AG09319 (cell line): ENCODE data around the gene FGF12.
"Not testable (repeated sequence)": the region's sequence is repeated elsewhere in the genome, so short reads cannot be mapped to it uniquely, and the experiment has no call there.

ENCODE experiments used
- DNase-seq: peaks from one replicate; pipeline ENCODE4 v3.0.0-alpha.2; 2010; ENCODE audit warnings: low read depth; ENCODE audit errors: extremely low read depth
- TF ChIP-seq, protein P1 (sequence below): IDR thresholded peaks from 2 replicates; pipeline ENCODE4 v1.5.1; 2011; ENCODE audit warnings: low read depth, mild to moderate bottlenecking, inconsistent platforms, low read length, moderate library complexity

Gene FGF12

DNA sequence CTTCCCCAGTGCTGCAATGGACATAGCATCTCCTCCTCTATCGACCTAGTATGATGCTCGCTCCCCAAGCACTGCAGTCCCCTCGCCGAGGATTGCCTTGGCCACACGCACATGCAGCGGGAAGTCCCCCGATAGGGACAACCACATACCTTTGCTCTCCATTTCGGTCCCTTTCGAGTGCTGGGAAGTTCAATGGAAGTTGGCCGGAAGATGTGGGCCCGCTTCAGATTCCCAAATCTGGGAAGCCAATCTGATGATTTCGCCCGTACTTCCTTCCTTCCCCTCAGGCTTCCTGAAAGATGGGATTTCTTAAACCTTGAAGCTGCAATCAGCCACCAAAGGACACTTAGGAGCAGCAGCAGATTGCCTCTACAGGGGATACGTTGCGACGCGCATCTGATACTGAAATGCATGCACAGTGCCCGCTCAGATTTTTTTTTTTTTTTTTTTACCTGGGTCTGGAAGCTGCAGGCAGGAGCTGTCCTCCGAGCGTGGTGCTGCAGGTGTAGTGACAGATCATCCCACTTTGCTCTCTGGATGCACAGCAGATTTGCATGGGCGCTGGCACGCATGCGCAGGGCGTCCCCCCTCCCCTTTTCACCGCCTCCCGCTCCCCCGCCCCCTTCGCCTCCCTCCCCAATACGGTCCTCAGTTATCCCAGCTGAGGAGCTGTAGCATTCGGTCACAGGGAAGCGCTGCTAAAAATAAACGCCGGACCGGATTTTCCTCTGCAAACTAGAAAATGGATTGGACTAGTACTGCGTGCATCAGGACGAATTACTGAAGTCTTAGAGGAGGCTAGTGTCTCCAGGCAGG is at the start of gene FGF12:
Gene FGF12 (minus strand): TSS at position 510 of the 816 bp plus-strand sequence.
- TF ChIP-seq, protein P1, sequence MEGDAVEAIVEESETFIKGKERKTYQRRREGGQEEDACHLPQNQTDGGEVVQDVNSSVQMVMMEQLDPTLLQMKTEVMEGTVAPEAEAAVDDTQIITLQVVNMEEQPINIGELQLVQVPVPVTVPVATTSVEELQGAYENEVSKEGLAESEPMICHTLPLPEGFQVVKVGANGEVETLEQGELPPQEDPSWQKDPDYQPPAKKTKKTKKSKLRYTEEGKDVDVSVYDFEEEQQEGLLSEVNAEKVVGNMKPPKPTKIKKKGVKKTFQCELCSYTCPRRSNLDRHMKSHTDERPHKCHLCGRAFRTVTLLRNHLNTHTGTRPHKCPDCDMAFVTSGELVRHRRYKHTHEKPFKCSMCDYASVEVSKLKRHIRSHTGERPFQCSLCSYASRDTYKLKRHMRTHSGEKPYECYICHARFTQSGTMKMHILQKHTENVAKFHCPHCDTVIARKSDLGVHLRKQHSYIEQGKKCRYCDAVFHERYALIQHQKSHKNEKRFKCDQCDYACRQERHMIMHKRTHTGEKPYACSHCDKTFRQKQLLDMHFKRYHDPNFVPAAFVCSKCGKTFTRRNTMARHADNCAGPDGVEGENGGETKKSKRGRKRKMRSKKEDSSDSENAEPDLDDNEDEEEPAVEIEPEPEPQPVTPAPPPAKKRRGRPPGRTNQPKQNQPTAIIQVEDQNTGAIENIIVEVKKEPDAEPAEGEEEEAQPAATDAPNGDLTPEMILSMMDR: no peak

GRCh38 chr3:192774341-192774740 is 47.0 kb upstream of the FGF12 start:
- DNase-seq: not testable (repeated sequence)

More for the DNA sequence above, at the start of gene FGF12:
- no peak for DNase-seq

DNA sequence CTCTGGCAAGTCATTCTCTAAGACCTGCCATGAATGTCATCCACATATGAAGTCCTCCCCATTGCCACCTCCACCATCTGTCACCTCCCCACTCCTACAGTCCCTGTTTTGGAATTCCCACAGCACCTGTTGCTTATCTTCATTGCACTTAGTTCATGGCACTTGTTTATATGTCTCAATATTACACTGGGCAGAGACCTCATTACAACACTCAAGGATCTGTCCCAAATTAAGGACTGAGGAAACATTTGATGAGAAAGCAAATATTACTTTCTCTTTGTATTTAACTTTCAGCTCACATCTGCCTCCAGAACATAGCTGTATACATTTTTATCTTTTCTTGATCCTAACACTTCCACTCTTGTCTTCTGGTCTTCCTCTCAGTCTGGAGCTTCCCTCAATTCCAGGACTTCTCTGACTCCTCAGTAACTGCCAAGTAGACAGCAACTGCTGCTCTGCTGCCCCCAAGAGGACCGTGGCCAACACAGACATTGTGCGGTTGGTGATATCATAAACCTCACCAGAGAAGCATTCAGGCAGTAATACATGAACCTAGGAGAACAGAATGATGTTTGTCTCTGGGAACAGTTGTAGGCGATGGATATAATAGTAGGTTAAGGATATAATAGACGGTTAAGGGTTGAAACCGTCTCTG is 45.0 kb upstream of the FGF12 start:
- DNase-seq: no peak
- TF ChIP-seq, protein P1: no peak; the same call in 1 of the 2 replicates

- TF ChIP-seq, protein P1: no peak
- DNase-seq: no peak
Observed at GRCh38 chr3:192758654-192759053, 31.3 kb upstream of the FGF12 start.

DNA sequence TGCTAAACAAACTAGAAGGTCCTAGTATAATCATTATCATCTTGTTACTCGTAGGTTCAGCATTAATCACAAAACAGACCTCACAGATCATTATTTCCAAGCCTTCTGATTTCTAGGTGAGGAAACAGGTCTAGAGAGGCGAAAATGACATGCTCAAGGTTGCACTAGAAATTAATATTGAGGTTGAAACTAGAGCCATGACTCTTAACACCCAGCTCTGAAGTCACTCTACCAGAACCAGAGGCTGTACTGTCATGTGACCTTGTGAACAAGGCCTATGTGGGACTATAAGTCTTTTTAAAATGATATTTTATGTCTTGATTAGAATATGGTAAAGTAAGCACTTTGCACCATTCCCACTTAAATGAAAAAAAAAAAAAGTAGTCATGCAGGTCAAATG is 23.8 kb upstream of the FGF12 start:
- no peak for DNase-seq
- TF ChIP-seq, protein P1: no peak

GRCh38 chr3:192750201-192750600 is 22.9 kb upstream of the FGF12 start:
- TF ChIP-seq, protein P1: no peak
- DNase-seq: no peak

DNA sequence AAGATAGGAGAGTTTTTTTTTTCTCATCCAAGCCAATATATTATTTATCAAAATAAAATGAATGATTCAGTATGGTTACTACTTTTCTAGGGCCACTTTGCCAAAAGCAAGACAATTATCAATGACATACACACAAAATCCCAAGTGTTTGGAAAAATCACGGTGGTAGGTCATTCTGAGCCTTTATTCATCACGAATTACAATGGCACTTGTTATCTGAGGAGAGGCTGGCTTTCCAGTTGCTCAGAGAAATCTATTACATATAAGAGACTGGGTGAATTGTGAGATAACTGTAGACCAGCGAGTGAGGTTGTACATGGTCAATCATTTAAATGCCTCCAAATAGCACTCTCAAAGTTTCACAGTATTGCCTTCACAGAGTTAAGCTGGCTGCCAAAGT is 20.4 kb upstream of the FGF12 start:
- TF ChIP-seq, protein P1: no peak
- DNase-seq: no peak

DNA sequence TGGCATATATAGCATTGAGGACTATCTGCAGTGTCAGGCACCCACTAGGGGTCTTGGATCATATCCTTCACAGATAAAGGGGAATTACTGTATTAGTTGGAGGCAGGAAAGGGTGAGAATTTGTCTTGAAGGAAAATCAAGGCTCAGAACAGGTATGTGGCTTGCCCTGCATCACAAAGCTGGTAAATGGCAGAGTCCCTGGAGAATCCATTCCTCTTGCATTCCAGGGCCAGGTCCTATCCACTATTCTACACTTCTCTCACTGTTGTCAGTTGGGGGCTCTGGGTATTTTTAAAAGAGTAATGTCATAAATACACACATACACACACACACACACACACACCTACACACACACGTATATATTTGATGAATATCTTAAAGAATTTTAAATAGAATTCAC is 19.8 kb upstream of the FGF12 start:
- no peak for DNase-seq
- TF ChIP-seq, protein P1: no peak
